Posterior vena cava (tissue), 2 donors: ENCODE results near the gene SLC1A5. TPM values are rescaled to one million over a fixed set of nuclear protein-coding genes. Genes with fewer than 3 reads are reported as not detected.

Source experiments
- DNase-seq: peaks from one replicate; pipeline ENCODE4 v3.0.0-alpha.2; 2020; ENCODE audit warnings: low spot score
- intact Hi-C, 2 donors: fragments of 100-400 bp; cut with DNase I; formaldehyde crosslinking; loops; one replicate each; pipeline versions ENCODE4 v1.14.1 to v1.14.2; 2022 to 2023
- total RNA-seq, 2 donors: library from RNA; stranded (reverse); fragmentation: NEBNext Ultra II Directional; extraction: Animal tissue kit (Norgen Biotek cat#: 25700); gene quantifications; one replicate each; pipeline ENCODE4 v1.2.1, GENCODE V29; 2021
- donor health status: DM: yes; HTN: yes; CAD: no.
- donor health status: DM: yes; HTN: yes; CAD: no.

SLC1A5 gene
- total RNA-seq, 2 donors from 2014 or later, result 56.6 to 95.5 TPM

- DNase-seq, result no peak
- intact Hi-C loops, result loop anchor here in 1 of 2 donors (2.0 kb wide), 1 partner anchor 87 kb away; no protein-coding TSS in a partner anchor
Observed at GRCh38 chr19:46753420-46754155, 34.8 kb downstream of the SLC1A5 start.

GRCh38 chr19:46748325-46749109 is 39.9 kb downstream of the SLC1A5 start:
- intact Hi-C loops, result loop anchor here in 1 of 2 donors (5.0 kb wide), 1 partner anchor 706 kb away; the partner anchor contains the start of gene IGFL4
- peak; percentile 92 for DNase-seq

GRCh38 chr19:46746281-46747057 is 41.9 kb downstream of the SLC1A5 start, which contains the start of gene STRN4:
TSS of gene STRN4 (minus strand) at chr19:46746450. CDS start at chr19:46746430, 20 bp downstream.
- intact Hi-C loops, result loop anchor here in 1 of 2 donors (5.0 kb wide), 1 partner anchor 704 kb away; the partner anchor contains the start of gene IGFL4
- no peak for DNase-seq

GRCh38 chr19:46745521-46746280 is 42.7 kb downstream of the SLC1A5 start, which contains the start of gene FKRP:
TSS of gene FKRP (plus strand) at chr19:46746057. CDS start at chr19:46755451, 9,394 bp downstream.
- DNase-seq, result no peak
- intact Hi-C loops, result loop anchor here in 1 of 2 donors (5.0 kb wide), 1 partner anchor 703 kb away; the partner anchor contains the start of gene IGFL4

- DNase-seq, result no peak
- intact Hi-C loops, result loop anchor here in 1 of 2 donors (5.0 kb wide), 1 partner anchor 703 kb away; the partner anchor contains the start of gene IGFL4
Observed at GRCh38 chr19:46745030-46745429, 43.4 kb downstream of the SLC1A5 start.

GRCh38 chr19:46744005-46744691 is 44.2 kb downstream of the SLC1A5 start:
- intact Hi-C loops, result no loop called here
- DNase-seq, result no peak

- intact Hi-C loops, result no loop called here
- no peak for DNase-seq
Observed at GRCh38 chr19:46742926-46743480, 45.4 kb downstream of the SLC1A5 start.

- intact Hi-C loops, result no loop called here
Observed at GRCh38 chr19:46741447-46741846, 46.9 kb downstream of the SLC1A5 start.

GRCh38 chr19:46739290-46739771 is 49.1 kb downstream of the SLC1A5 start:
- intact Hi-C loops, result loop anchor here in 1 of 2 donors (10.0 kb wide), 1 partner anchor 135 kb away; the partner anchor contains the start of gene CALM3

More at GRCh38 chr19:46741447-46741846, 46.9 kb downstream of the SLC1A5 start:
- DNase-seq, result no peak

GRCh38 chr19:46737761-46738171 is 50.6 kb downstream of the SLC1A5 start:
- intact Hi-C loops, result loop anchor here in 1 of 2 donors (10.0 kb wide), 1 partner anchor 133 kb away; the partner anchor contains the start of gene CALM3
- peak; percentile 69 for DNase-seq

More at GRCh38 chr19:46739290-46739771, 49.1 kb downstream of the SLC1A5 start:
- DNase-seq, result peak; percentile 89

GRCh38 chr19:46737298-46737654 is 51.1 kb downstream of the SLC1A5 start:
- DNase-seq, result no peak
- intact Hi-C loops, result loop anchor here in 1 of 2 donors (10.0 kb wide), 1 partner anchor 132 kb away; the partner anchor contains the start of gene CALM3

GRCh38 chr19:46736531-46737297 is 51.7 kb downstream of the SLC1A5 start:
- intact Hi-C loops, result loop anchor here in 1 of 2 donors (10.0 kb wide), 1 partner anchor 132 kb away; the partner anchor contains the start of gene CALM3
- peak; percentile 84 for DNase-seq

GRCh38 chr19:46733690-46734292 is 54.6 kb downstream of the SLC1A5 start:
- intact Hi-C loops, result loop anchor here in 1 of 2 donors (10.0 kb wide), 1 partner anchor 129 kb away; the partner anchor contains the start of gene CALM3
- no peak for DNase-seq

- DNase-seq, result no peak
- intact Hi-C loops, result loop anchor here in 1 of 2 donors (10.0 kb wide), 1 partner anchor 128 kb away; the partner anchor contains the start of gene CALM3
Observed at GRCh38 chr19:46732966-46733689, 55.3 kb downstream of the SLC1A5 start.
